Measurements from ENCODE around the gene EPG5.

GRCh38 chr18:45876161-45876560 is 91.0 kb downstream of the EPG5 start:
- no peak for TF ChIP-seq POLR2A (IDR thresholded peaks at IDR 0.05; ENCODE audit: low read length)
- TF ChIP-seq GATA1 (IDR thresholded peaks at IDR 0.05; ENCODE audit: low read depth, low read length), result no peak
